ENCODE data around the gene POLA2.

The POLA2 gene

DNA sequence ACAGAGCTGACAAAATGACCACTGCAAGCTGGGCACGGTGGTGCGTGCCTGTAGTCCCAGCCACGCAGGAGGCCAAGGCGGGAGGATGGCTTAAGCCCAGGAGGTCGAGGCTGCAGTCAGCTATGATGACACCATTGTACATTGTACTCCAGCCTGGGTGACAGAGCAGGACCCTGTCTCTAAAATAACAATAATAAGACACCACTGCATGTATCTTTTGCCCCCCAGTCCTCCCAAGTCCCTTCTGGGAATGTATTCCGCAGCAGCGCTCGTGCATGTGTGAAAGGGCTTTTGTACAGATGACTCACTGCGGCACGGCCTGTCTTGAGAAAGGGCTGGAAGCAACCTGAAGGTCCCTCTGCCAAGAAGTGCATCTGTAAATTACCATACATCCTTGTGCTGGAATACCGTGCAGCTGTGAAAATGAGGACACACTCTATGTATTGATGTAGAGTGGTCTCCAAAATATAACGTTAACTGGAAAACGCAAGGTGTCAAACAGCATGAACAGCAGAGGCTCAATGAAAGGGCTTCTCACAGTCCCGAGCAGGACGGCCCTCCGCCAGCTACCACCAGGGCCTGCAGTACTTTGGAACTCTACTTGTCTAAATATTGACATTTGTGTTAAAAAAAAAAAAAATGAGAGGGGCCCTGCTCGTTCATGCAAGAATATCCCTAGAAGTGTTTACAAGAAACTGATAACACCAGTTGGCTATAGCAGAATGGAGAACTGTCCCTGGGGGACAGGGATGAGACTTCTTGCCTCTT, 43.9 kb downstream of the POLA2 start:
- POLR2A ChIA-PET = interaction anchor here (1.4 to 2.1 kb wide), 2 partner anchors 9 to 28 kb away, joined by 4 to 5 read pairs; partner anchors contain the start of genes CDC42EP2 and DPF2
- DNase-seq (ENCODE audit: extremely low spot score) = no peak
- CTCF ChIA-PET = interaction anchor here (0.7 kb wide), 1 partner anchor 10 kb away, joined by 3 read pairs; no protein-coding TSS in a partner anchor
- TF ChIP-seq SUZ12 (IDR thresholded peaks at IDR 0.05) = no peak
- peak; percentile 34; the same call in 1 of the 2 replicates for TF ChIP-seq ZNF384 (IDR thresholded peaks at IDR 0.05)

GRCh38 chr11:65307298-65308229, 45.8 kb downstream of the POLA2 start:
- ChIA-PET POLR2A (no interaction called here), CTCF (no interaction called here)
- TF ChIP-seq CTBP1 (IDR thresholded peaks at IDR 0.05; ENCODE audit: borderline replicate concordance) (no peak), SP1 (IDR thresholded peaks at IDR 0.05) (no peak), FOXK2 (IDR thresholded peaks at IDR 0.05) (no peak), NFRKB (IDR thresholded peaks at IDR 0.05) (no peak), L3MBTL2 (conservative IDR thresholded peaks at IDR 0.05) (no peak)
- DNase-seq (ENCODE audit: extremely low spot score) = no peak

DNA sequence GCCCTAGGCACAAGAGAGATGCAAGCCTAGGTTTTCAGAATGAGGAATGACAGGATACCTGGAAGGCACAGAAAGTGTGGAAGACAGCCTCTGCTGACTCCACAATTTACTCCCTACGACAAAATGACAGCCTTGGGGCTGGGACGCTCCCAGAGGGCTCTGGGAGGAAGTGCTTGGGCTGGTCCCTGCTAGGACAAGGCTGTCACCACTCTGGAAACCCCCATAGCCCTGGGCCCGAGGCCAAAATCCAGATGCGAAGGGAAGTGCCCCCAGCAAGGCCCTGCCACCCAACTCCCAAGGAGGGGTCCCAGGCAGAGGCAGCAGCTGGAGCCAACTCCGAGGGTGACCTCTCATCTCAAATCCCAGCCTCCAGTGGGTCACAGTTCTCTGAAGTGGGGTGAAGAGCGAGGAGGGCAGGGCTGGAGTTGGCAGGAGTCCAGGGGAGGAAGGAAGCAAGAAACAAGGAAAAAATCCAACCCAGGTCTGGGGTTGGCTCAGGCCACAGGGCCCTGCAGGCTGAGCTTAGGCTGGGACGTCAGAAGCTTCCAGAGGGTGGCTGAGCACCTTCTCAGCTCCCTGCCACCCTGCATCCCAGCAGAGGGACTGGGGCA, 46.6 kb downstream of the POLA2 start:
- ChIA-PET CTCF (interaction anchor here (1.0 kb wide), 1 partner anchor 108 kb away, joined by 3 read pairs; no protein-coding TSS in a partner anchor), POLR2A (interaction anchor here (1.3 kb wide), 1 partner anchor 46 kb away, joined by 3 read pairs; the partner anchor contains the start of gene POLA2)
- DNase-seq (ENCODE audit: extremely low spot score) = no peak
- TF ChIP-seq CTBP1 (IDR thresholded peaks at IDR 0.05; ENCODE audit: borderline replicate concordance) (no peak), LEF1 (IDR thresholded peaks at IDR 0.05; ENCODE audit: borderline replicate concordance) (no peak), NFRKB (IDR thresholded peaks at IDR 0.05) (no peak), FOXA1 (IDR thresholded peaks at IDR 0.05) (no peak), FOXM1 (IDR thresholded peaks at IDR 0.05; ENCODE audit: borderline replicate concordance) (no peak), ZNF384 (IDR thresholded peaks at IDR 0.05) (no peak), ELF4 (IDR thresholded peaks at IDR 0.05) (no peak), TARDBP (IDR thresholded peaks at IDR 0.05) (no peak), L3MBTL2 (conservative IDR thresholded peaks at IDR 0.05) (no peak), SUZ12 (IDR thresholded peaks at IDR 0.05) (no peak), SP1 (IDR thresholded peaks at IDR 0.05) (no peak), HDGF (IDR thresholded peaks at IDR 0.05; ENCODE audit: borderline replicate concordance) (no peak), FOXK2 (IDR thresholded peaks at IDR 0.05) (no peak)
- TF ChIP-seq, protein P1, sequence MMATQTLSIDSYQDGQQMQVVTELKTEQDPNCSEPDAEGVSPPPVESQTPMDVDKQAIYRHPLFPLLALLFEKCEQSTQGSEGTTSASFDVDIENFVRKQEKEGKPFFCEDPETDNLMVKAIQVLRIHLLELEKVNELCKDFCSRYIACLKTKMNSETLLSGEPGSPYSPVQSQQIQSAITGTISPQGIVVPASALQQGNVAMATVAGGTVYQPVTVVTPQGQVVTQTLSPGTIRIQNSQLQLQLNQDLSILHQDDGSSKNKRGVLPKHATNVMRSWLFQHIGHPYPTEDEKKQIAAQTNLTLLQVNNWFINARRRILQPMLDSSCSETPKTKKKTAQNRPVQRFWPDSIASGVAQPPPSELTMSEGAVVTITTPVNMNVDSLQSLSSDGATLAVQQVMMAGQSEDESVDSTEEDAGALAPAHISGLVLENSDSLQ (IDR thresholded peaks at IDR 0.05) = no peak

DNA sequence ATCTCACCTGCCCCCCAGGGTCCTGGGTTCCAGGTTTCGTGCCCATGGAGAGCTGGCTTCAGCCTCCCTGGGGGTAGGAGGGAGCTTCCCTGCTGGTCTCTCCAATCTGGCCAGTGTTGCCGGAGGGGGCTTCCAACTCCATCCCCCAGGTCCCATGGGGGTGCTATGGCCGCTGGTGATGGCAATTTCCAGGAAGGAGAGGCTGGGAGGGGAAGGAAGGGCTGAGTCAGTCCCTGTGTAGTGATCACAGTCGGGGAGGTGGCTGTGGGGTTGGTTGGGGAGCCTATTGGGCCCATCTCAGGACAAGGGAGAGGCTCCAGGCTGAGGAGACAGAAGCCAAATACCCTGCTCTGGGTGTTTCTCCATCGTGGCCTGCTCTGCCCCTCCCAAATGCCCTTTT, 47.2 kb downstream of the POLA2 start:
- CTCF ChIA-PET = interaction anchor here (1.0 kb wide), 1 partner anchor 109 kb away, joined by 3 read pairs; no protein-coding TSS in a partner anchor
- no peak for TF ChIP-seq BHLHE40 (IDR thresholded peaks at IDR 0.05; ENCODE audit: borderline replicate concordance)
- TF ChIP-seq L3MBTL2 (conservative IDR thresholded peaks at IDR 0.05) = no peak
- TF ChIP-seq NFRKB (IDR thresholded peaks at IDR 0.05) = no peak
- TF ChIP-seq HDGF (IDR thresholded peaks at IDR 0.05; ENCODE audit: borderline replicate concordance) = no peak
- no peak for DNase-seq (ENCODE audit: extremely low spot score)
- POLR2A ChIA-PET = interaction anchor here (1.3 kb wide), 1 partner anchor 47 kb away, joined by 3 read pairs; the partner anchor contains the start of gene POLA2

- no peak for DNase-seq (ENCODE audit: extremely low spot score)
- ChIA-PET POLR2A (interaction anchor here (1.8 to 1.9 kb wide), 2 partner anchors 23 to 48 kb away, joined by 4 to 11 read pairs; partner anchors contain the start of genes DPF2 and POLA2), CTCF (interaction anchor here (0.6 kb wide), 1 partner anchor 18 kb away, joined by 3 read pairs; no protein-coding TSS in a partner anchor)
Measured at GRCh38 chr11:65310215-65310614, 48.5 kb downstream of the POLA2 start.

DNA sequence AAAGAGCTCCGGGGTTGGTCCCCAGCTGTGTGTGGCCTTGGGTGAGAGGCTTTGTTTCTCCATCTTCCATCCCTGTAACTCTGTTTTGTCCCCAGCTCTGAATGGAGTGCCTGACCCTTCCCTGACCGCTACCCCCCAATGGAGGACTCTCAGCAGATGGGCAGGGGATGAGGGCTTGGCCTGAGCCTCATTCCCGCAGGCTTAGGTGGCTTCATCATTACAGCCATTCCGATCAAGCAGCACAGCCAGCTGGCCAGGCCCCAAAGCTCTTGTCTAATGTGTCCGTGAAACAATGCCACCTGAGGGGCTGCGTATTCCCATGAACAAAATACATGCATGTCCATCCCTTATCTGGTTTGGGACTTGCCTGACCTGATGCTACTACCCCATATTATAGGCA, 49.0 kb downstream of the POLA2 start:
- no peak for DNase-seq (ENCODE audit: extremely low spot score)
- ChIA-PET POLR2A (interaction anchor here (1.0 to 1.9 kb wide), 3 partner anchors 23 to 199 kb away, joined by 3 to 11 read pairs (median 4); partner anchors contain the start of genes DPF2, POLA2 and TM7SF2), CTCF (interaction anchor here (0.6 kb wide), 2 partner anchors 18 to 355 kb away, joined by 3 to 8 read pairs; no protein-coding TSS in a partner anchor)
- no peak for TF ChIP-seq L3MBTL2 (conservative IDR thresholded peaks at IDR 0.05)
- no peak for TF ChIP-seq SUZ12 (IDR thresholded peaks at IDR 0.05)
- no peak for TF ChIP-seq LEF1 (IDR thresholded peaks at IDR 0.05; ENCODE audit: borderline replicate concordance)
- no peak for TF ChIP-seq ELF4 (IDR thresholded peaks at IDR 0.05)
- no peak for TF ChIP-seq TARDBP (IDR thresholded peaks at IDR 0.05)
- TF ChIP-seq SP1 (IDR thresholded peaks at IDR 0.05) = no peak
- TF ChIP-seq BHLHE40 (IDR thresholded peaks at IDR 0.05; ENCODE audit: borderline replicate concordance) = no peak
- no peak for TF ChIP-seq FOXK2 (IDR thresholded peaks at IDR 0.05)
- no peak for TF ChIP-seq FOXA1 (IDR thresholded peaks at IDR 0.05)
- TF ChIP-seq ZNF384 (IDR thresholded peaks at IDR 0.05) = no peak
- TF ChIP-seq, protein P1 (IDR thresholded peaks at IDR 0.05) = no peak
- TF ChIP-seq ARNT (IDR thresholded peaks at IDR 0.05) = no peak
- no peak for TF ChIP-seq CTBP1 (IDR thresholded peaks at IDR 0.05; ENCODE audit: borderline replicate concordance)
- TF ChIP-seq HDGF (IDR thresholded peaks at IDR 0.05; ENCODE audit: borderline replicate concordance) = no peak
- TF ChIP-seq FOXM1 (IDR thresholded peaks at IDR 0.05; ENCODE audit: borderline replicate concordance) = no peak
- TF ChIP-seq NFRKB (IDR thresholded peaks at IDR 0.05) = no peak

More at GRCh38 chr11:65310215-65310614, 48.5 kb downstream of the POLA2 start:
- TF ChIP-seq BHLHE40 (IDR thresholded peaks at IDR 0.05; ENCODE audit: borderline replicate concordance) = no peak
- no peak for TF ChIP-seq SUZ12 (IDR thresholded peaks at IDR 0.05)
- TF ChIP-seq LEF1 (IDR thresholded peaks at IDR 0.05; ENCODE audit: borderline replicate concordance) = no peak
- no peak for TF ChIP-seq NFRKB (IDR thresholded peaks at IDR 0.05)
- no peak for TF ChIP-seq HDGF (IDR thresholded peaks at IDR 0.05; ENCODE audit: borderline replicate concordance)
- no peak for TF ChIP-seq L3MBTL2 (conservative IDR thresholded peaks at IDR 0.05)
- TF ChIP-seq CTBP1 (IDR thresholded peaks at IDR 0.05; ENCODE audit: borderline replicate concordance) = no peak
- no peak for TF ChIP-seq ELF4 (IDR thresholded peaks at IDR 0.05)
- no peak for TF ChIP-seq TARDBP (IDR thresholded peaks at IDR 0.05)
- TF ChIP-seq ARNT (IDR thresholded peaks at IDR 0.05) = no peak
